Neural progenitor cell (in vitro differentiated cells): Measurements from ENCODE around the gene GOLGA3. TPM values are rescaled to one million over a fixed set of nuclear protein-coding genes. Genes with fewer than 3 reads are reported as not detected.

Experiments used
- DNase-seq: peaks from one replicate; pipeline ENCODE4 v3.0.0-alpha.2; 2016; ENCODE audit warnings: low spot score
- H2AFZ ChIP-seq: fragments of 200-600 bp; sonication (generic); replicated peaks from 2 replicates; pipeline ENCODE4 v1.6.1; 2016; ENCODE audit warnings: antibody characterized with exemption
- H3F3A ChIP-seq: fragments of 200-600 bp; sonication (generic); 2 replicates; pipeline ENCODE4 v1.6.1; 2016; ENCODE audit warnings: antibody characterized with exemption, low read depth
- H3K27ac ChIP-seq: fragments of 200-600 bp; sonication (generic); 2 replicates; pipeline ENCODE4 v1.5.1; 2016; ENCODE audit warnings: mild to moderate bottlenecking
- H3K27me3 ChIP-seq: fragments of 200-600 bp; sonication (generic); 2 replicates; pipeline ENCODE4 v1.6.1; 2016; ENCODE audit warnings: mild to moderate bottlenecking, moderate library complexity
- H3K36me3 ChIP-seq: fragments of 200-600 bp; sonication (generic); 2 replicates; pipeline ENCODE4 v1.5.1; 2016
- H3K4me1 ChIP-seq: fragments of 200-600 bp; sonication (generic); 2 replicates; pipeline ENCODE4 v1.6.1; 2016; ENCODE audit warnings: mixed run types
- H3K4me2 ChIP-seq: fragments of 200-600 bp; sonication (generic); 2 replicates; pipeline ENCODE4 v1.6.1; 2016
- H3K4me3 ChIP-seq: fragments of 200-600 bp; sonication (generic); 2 replicates; pipeline ENCODE4 v1.5.1; 2016
- H3K79me2 ChIP-seq: fragments of 200-600 bp; sonication (generic); 2 replicates; pipeline ENCODE4 v1.6.1; 2016; ENCODE audit warnings: low read depth
- H3K9ac ChIP-seq: fragments of 200-600 bp; sonication (generic); 2 replicates; pipeline ENCODE4 v1.6.1; 2016
- H3K9me3 ChIP-seq: fragments of 200-600 bp; sonication (generic); 2 replicates; pipeline ENCODE4 v1.5.1; 2016; ENCODE audit warnings: low read depth
- H4K20me1 ChIP-seq: fragments of 200-600 bp; sonication (generic); 2 replicates; pipeline ENCODE4 v1.6.1; 2016; ENCODE audit warnings: low read depth
- H3K27ac Mint-ChIP-seq: 3 replicates; pipeline ENCODE4 v1.8.0; 2021; ENCODE audit warnings: mixed read lengths
- H3K27me3 Mint-ChIP-seq: 2 replicates; pipeline ENCODE4 v1.8.0; 2022; ENCODE audit warnings: low read depth, mild to moderate bottlenecking, inconsistent platforms, moderate library complexity, mixed read lengths; ENCODE audit not compliant: insufficient read depth
- H3K36me3 Mint-ChIP-seq: 3 replicates; pipeline ENCODE4 v1.8.0; 2021; ENCODE audit warnings: mixed read lengths
- H3K4me1 Mint-ChIP-seq: 3 replicates; pipeline ENCODE4 v1.8.0; 2021; ENCODE audit warnings: mixed read lengths
- H3K4me3 Mint-ChIP-seq: 3 replicates; pipeline ENCODE4 v1.8.0; 2021; ENCODE audit warnings: mild to moderate bottlenecking, moderate library complexity, mixed read lengths
- H3K9me3 Mint-ChIP-seq: 3 replicates; pipeline ENCODE4 v1.8.0; 2020; ENCODE audit warnings: mixed read lengths
- CTCF ChIP-seq: fragments of 200-600 bp; sonication (generic); IDR thresholded peaks from 2 replicates; pipeline ENCODE4 v1.5.1; 2017; ENCODE audit warnings: antibody characterized with exemption, mild to moderate bottlenecking
- EZH2 ChIP-seq: fragments of 200-600 bp; sonication (generic); IDR thresholded peaks from 2 replicates; pipeline ENCODE4 v1.6.1; 2017; ENCODE audit warnings: antibody characterized with exemption, mild to moderate bottlenecking, moderate library complexity
- EZH2phosphoT487 ChIP-seq: fragments of 200-600 bp; sonication (generic); IDR thresholded peaks from 2 replicates; pipeline ENCODE4 v1.6.1; 2017; ENCODE audit warnings: antibody characterized with exemption
- total RNA-seq: library from RNA; depleted of rRNA; stranded (reverse); fragments of >200 nt; gene quantifications from 2 replicates; pipeline ENCODE4 v1.2.3, GENCODE V29; 2015; ENCODE audit warnings: low replicate concordance

GOLGA3 gene
- total RNA-seq, 1 donor from 2014 or later: 8.5 TPM

- H3K4me3 ChIP-seq: no peak overlapping the region
- no peak for DNase-seq
- H3F3A ChIP-seq: no peaks in the 10 kb centered on the region
- H3K9me3 ChIP-seq: no peaks in the 10 kb centered on the region
- H3K36me3 Mint-ChIP-seq: peaks cover 47% of the 10 kb centered on the region
- peaks cover 3% of the 10 kb centered on the region for H3K36me3 ChIP-seq
- H3K27me3 ChIP-seq: no peaks in the 10 kb centered on the region
- H4K20me1 ChIP-seq: peaks cover 14% of the 10 kb centered on the region
- no peak overlapping the region for H3K27ac Mint-ChIP-seq
- no peaks in the 10 kb centered on the region for H3K4me1 Mint-ChIP-seq
- H3K79me2 ChIP-seq: peaks cover 47% of the 10 kb centered on the region
- peaks cover 2% of the 10 kb centered on the region for H3K27me3 Mint-ChIP-seq
- no peak overlapping the region for H3K4me2 ChIP-seq
- no peak overlapping the region for H3K4me3 Mint-ChIP-seq
- TF ChIP-seq CTCF: no peak
- no peak overlapping the region for H3K9ac ChIP-seq
- no peak overlapping the region for H3K27ac ChIP-seq
- H2AFZ ChIP-seq: no peak overlapping the region
- H3K4me1 ChIP-seq: no peaks in the 10 kb centered on the region
- no peaks in the 10 kb centered on the region for H3K9me3 Mint-ChIP-seq
Measured at GRCh38 chr12:132747395-132747794, 81.3 kb downstream of the GOLGA3 start.

GRCh38 chr12:132746613-132747012 is 82.1 kb downstream of the GOLGA3 start:
- Mint-ChIP-seq H3K4me3 (no peak overlapping the region), H3K9me3 (no peaks in the 10 kb centered on the region), H3K27ac (no peak overlapping the region), H3K27me3 (peaks cover 2% of the 10 kb centered on the region), H3K4me1 (no peaks in the 10 kb centered on the region), H3K36me3 (peaks cover 54% of the 10 kb centered on the region)
- Histone ChIP-seq H3K4me1 (no peaks in the 10 kb centered on the region), H3K27me3 (no peaks in the 10 kb centered on the region), H3F3A (no peaks in the 10 kb centered on the region), H3K4me3 (no peak overlapping the region), H3K9ac (no peak overlapping the region), H3K79me2 (peaks cover 41% of the 10 kb centered on the region), H3K4me2 (no peak overlapping the region), H3K36me3 (peaks cover 3% of the 10 kb centered on the region), H3K27ac (no peak overlapping the region), H2AFZ (no peak overlapping the region), H3K9me3 (no peaks in the 10 kb centered on the region), H4K20me1 (peaks cover 14% of the 10 kb centered on the region)
- no peak for DNase-seq
- no peak for TF ChIP-seq EZH2
- TF ChIP-seq CTCF: no peak
- TF ChIP-seq EZH2phosphoT487: no peak

GRCh38 chr12:132743831-132744230 is 84.8 kb downstream of the GOLGA3 start:
- peaks cover 3% of the 10 kb centered on the region for H3K36me3 ChIP-seq
- TF ChIP-seq EZH2phosphoT487 (no peak), EZH2 (no peak), CTCF (no peak)
- H3K9me3 ChIP-seq: no peaks in the 10 kb centered on the region
- no peak overlapping the region for H3K9ac ChIP-seq
- no peak overlapping the region for H3K27ac ChIP-seq
- Mint-ChIP-seq H3K4me1 (no peaks in the 10 kb centered on the region), H3K9me3 (no peaks in the 10 kb centered on the region), H3K36me3 (peaks cover 75% of the 10 kb centered on the region), H3K4me3 (no peak overlapping the region), H3K27me3 (peaks cover 4% of the 10 kb centered on the region), H3K27ac (no peak overlapping the region)
- no peak overlapping the region for H3K4me3 ChIP-seq
- H3F3A ChIP-seq: no peaks in the 10 kb centered on the region
- H3K4me2 ChIP-seq: no peak overlapping the region
- no peak for DNase-seq
- no peak overlapping the region for H2AFZ ChIP-seq
- no peaks in the 10 kb centered on the region for H3K27me3 ChIP-seq
- peaks cover 12% of the 10 kb centered on the region for H4K20me1 ChIP-seq
- peaks cover 28% of the 10 kb centered on the region for H3K79me2 ChIP-seq
- H3K4me1 ChIP-seq: no peaks in the 10 kb centered on the region

GRCh38 chr12:132741620-132742019 is 87.0 kb downstream of the GOLGA3 start:
- no peaks in the 10 kb centered on the region for H3K4me1 Mint-ChIP-seq
- H3K27me3 Mint-ChIP-seq: peaks cover 2% of the 10 kb centered on the region
- Histone ChIP-seq H3K27ac (no peak overlapping the region), H3K4me3 (no peak overlapping the region), H3K9me3 (no peaks in the 10 kb centered on the region), H2AFZ (no peak overlapping the region), H3K4me1 (no peaks in the 10 kb centered on the region), H3K36me3 (peaks cover 3% of the 10 kb centered on the region), H3K27me3 (no peaks in the 10 kb centered on the region), H3K79me2 (peaks cover 28% of the 10 kb centered on the region), H4K20me1 (peaks cover 12% of the 10 kb centered on the region), H3K4me2 (no peak overlapping the region), H3F3A (no peaks in the 10 kb centered on the region), H3K9ac (no peak overlapping the region)
- no peak for DNase-seq
- TF ChIP-seq CTCF (no peak), EZH2 (no peak), EZH2phosphoT487 (no peak)
- H3K27ac Mint-ChIP-seq: no peak overlapping the region
- peaks cover 67% of the 10 kb centered on the region for H3K36me3 Mint-ChIP-seq
- H3K4me3 Mint-ChIP-seq: no peak overlapping the region
- no peaks in the 10 kb centered on the region for H3K9me3 Mint-ChIP-seq
